ENCODE measurements around the gene PITX2.

PITX2 gene

GRCh38 chr4:110628663-110629213 is 5.9 kb upstream of the PITX2 start:
- TF ChIP-seq CTCF (IDR thresholded peaks at IDR 0.05; ENCODE audit: extremely low read depth, insufficient read depth, missing control alignments), result no peak
- in situ Hi-C loops (cut with MboI; ENCODE audit: low pct_unique_long_range_greater_than_20kb, low sequenced_read_pairs, unreplicated experiment), result loop anchor here (25.0 kb wide), 2 partner anchors 334 to 1009 kb away; no protein-coding TSS in a partner anchor

GRCh38 chr4:110627977-110628662 is 5.2 kb upstream of the PITX2 start:
- in situ Hi-C loops (cut with MboI; ENCODE audit: low pct_unique_long_range_greater_than_20kb, low sequenced_read_pairs, unreplicated experiment), result loop anchor here (25.0 kb wide), 2 partner anchors 334 to 1009 kb away; no protein-coding TSS in a partner anchor
- no peak for TF ChIP-seq CTCF (IDR thresholded peaks at IDR 0.05; ENCODE audit: extremely low read depth, insufficient read depth, missing control alignments)
- no peak for DNase-seq (ENCODE audit: low spot score)

More at GRCh38 chr4:110628663-110629213, 5.9 kb upstream of the PITX2 start:
- DNase-seq (ENCODE audit: low spot score), result no peak

GRCh38 chr4:110626532-110627153 is 3.8 kb upstream of the PITX2 start:
- in situ Hi-C loops (cut with MboI; ENCODE audit: low pct_unique_long_range_greater_than_20kb, low sequenced_read_pairs, unreplicated experiment), result loop anchor here (25.0 kb wide), 2 partner anchors 336 to 1011 kb away; no protein-coding TSS in a partner anchor
- TF ChIP-seq CTCF (IDR thresholded peaks at IDR 0.05; ENCODE audit: extremely low read depth, insufficient read depth, missing control alignments), result no peak

GRCh38 chr4:110625576-110626257 is 2.8 kb upstream of the PITX2 start:
- DNase-seq (ENCODE audit: low spot score), result peak; percentile 20
- no peak for TF ChIP-seq CTCF (IDR thresholded peaks at IDR 0.05; ENCODE audit: extremely low read depth, insufficient read depth, missing control alignments)
- in situ Hi-C loops (cut with MboI; ENCODE audit: low pct_unique_long_range_greater_than_20kb, low sequenced_read_pairs, unreplicated experiment), result loop anchor here (25.0 kb wide), 2 partner anchors 337 to 1012 kb away; no protein-coding TSS in a partner anchor

More at GRCh38 chr4:110626532-110627153, 3.8 kb upstream of the PITX2 start:
- peak; percentile 8 for DNase-seq (ENCODE audit: low spot score)

GRCh38 chr4:110624904-110625494 is 2.1 kb upstream of the PITX2 start:
- TF ChIP-seq CTCF (IDR thresholded peaks at IDR 0.05; ENCODE audit: extremely low read depth, insufficient read depth, missing control alignments), result no peak
- in situ Hi-C loops (cut with MboI; ENCODE audit: low pct_unique_long_range_greater_than_20kb, low sequenced_read_pairs, unreplicated experiment), result loop anchor here (25.0 kb wide), 2 partner anchors 337 to 1012 kb away; no protein-coding TSS in a partner anchor
- DNase-seq (ENCODE audit: low spot score), result no peak

GRCh38 chr4:110624398-110624780 is 1.5 kb upstream of the PITX2 start:
- in situ Hi-C loops (cut with MboI; ENCODE audit: low pct_unique_long_range_greater_than_20kb, low sequenced_read_pairs, unreplicated experiment), result no loop called here
- TF ChIP-seq CTCF (IDR thresholded peaks at IDR 0.05; ENCODE audit: extremely low read depth, insufficient read depth, missing control alignments), result no peak
- DNase-seq (ENCODE audit: low spot score), result no peak
